Adrenal gland (tissue), 5 donors: ENCODE results near the gene EHMT2.
"Not testable (repeated sequence)": the region's sequence is repeated elsewhere in the genome, so short reads cannot be mapped to it uniquely, and the experiment has no call there.

Experiments used
- CTCF ChIP-seq, 6 experiments: fragments of 450-650 bp in 4 of 6; fragments of 200-600 bp in 2 of 6; sonication (generic) in 1 of 6; IDR thresholded peaks; 1 replicate in 5 of 6; 2 replicates in 1 of 6; pipeline versions ENCODE4 v1.5.1 to v1.8.0; 2016 to 2021; ENCODE audit warnings: antibody characterized with exemption in 6 of 6, mild to moderate bottlenecking in 2 of 6, moderate library complexity in 1 of 6
- POLR2A ChIP-seq, 2 donors: fragments of 450-650 bp; IDR thresholded peaks; one replicate each; pipeline ENCODE4 v1.6.1; 2017; ENCODE audit warnings: antibody characterized with exemption in 2 of 2, mild to moderate bottlenecking in 2 of 2, moderate library complexity in 1 of 2
- donor health status: DM: no; HTN: no; CAD: no.

GRCh38 chr6:31857774-31858173 is 39.7 kb downstream of the EHMT2 start:
- TF ChIP-seq CTCF, POLR2A (IDR thresholded peaks at IDR 0.05): not testable (repeated sequence)
